ENCODE measurements around the gene FAM124A.

FAM124A gene

DNA sequence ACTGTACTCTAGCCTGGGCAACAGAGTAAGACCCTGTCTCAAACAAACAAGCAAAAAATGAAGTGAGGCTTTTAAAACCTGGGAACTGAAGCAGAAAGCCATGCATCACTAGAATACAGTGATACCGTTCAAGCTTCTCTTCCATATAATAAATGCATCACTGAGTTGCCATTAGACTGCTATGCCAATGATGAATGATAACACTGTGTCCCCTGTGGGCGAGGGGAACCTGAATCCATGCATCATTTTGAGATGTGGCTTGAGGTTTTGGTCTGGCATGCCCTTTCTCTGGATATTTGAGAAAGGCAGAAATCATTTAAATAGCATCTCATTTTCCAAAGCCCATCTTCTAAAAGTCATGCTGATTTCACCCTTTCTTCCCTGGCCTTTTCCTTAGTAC lies 1.5 kb upstream of the FAM124A start:
- Histone ChIP-seq H3K4me1 (ENCODE audit: low read depth, poor library complexity, severe bottlenecking) (no peaks in the 10 kb centered on the region), H3K9ac (no peak overlapping the region), H3K36me3 (ENCODE audit: insufficient read depth) (no peaks in the 10 kb centered on the region), H3K27me3 (ENCODE audit: insufficient read depth, low read depth) (no peaks in the 10 kb centered on the region), H3K4me2 (no peak overlapping the region), H3K79me2 (ENCODE audit: insufficient read depth, low read depth) (no peaks in the 10 kb centered on the region), H3K27ac (no peak overlapping the region), H3K4me3 (IDR thresholded peaks at IDR 0.05; ENCODE audit: insufficient read depth, low read depth, low read length) (no peak overlapping the region), H4K20me1 (ENCODE audit: insufficient read depth) (no peaks in the 10 kb centered on the region), H2AFZ (ENCODE audit: low read depth) (no peak overlapping the region)
- no peak for TF ChIP-seq CTCF (conservative IDR thresholded peaks at IDR 0.05; ENCODE audit: low read depth, low read length)

- Histone ChIP-seq H3K4me3 (IDR thresholded peaks at IDR 0.05; ENCODE audit: insufficient read depth, low read depth, low read length) (no peak overlapping the region), H3K27me3 (ENCODE audit: insufficient read depth, low read depth) (no peaks in the 10 kb centered on the region), H3K4me1 (ENCODE audit: low read depth, poor library complexity, severe bottlenecking) (no peaks in the 10 kb centered on the region), H2AFZ (ENCODE audit: low read depth) (no peak overlapping the region), H3K27ac (no peak overlapping the region), H3K9ac (no peak overlapping the region), H4K20me1 (ENCODE audit: insufficient read depth) (no peaks in the 10 kb centered on the region), H3K79me2 (ENCODE audit: insufficient read depth, low read depth) (no peaks in the 10 kb centered on the region), H3K4me2 (peak overlapping the region; percentile 49), H3K36me3 (ENCODE audit: insufficient read depth) (no peaks in the 10 kb centered on the region)
- no peak for TF ChIP-seq CTCF (conservative IDR thresholded peaks at IDR 0.05; ENCODE audit: low read depth, low read length)
These were observed 1.1 kb upstream of the FAM124A start for GRCh38 chr13:51221108-51221507.

DNA sequence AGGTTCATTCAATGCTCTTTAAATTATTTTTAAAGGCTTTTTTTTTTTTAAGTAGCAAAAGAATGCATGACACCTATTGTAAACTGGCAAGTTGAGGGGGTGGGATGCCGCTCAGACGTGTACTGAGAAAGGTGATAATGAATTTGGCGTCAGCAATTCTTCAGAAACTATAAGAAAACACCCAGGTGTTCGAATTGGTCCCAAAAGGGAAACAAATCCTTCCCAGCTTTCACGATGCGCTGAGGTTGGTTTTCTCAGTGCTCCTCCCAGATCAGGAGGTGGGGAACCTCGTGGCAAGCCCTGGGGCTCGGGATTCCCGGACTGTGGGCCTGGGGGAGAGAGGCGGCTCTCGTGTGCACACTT lies 543 bp upstream of the FAM124A start:
- Histone ChIP-seq H3K9ac (peak overlapping the region; percentile 76), H3K4me3 (IDR thresholded peaks at IDR 0.05; ENCODE audit: insufficient read depth, low read depth, low read length) (no peak overlapping the region), H2AFZ (ENCODE audit: low read depth) (peak overlapping the region; percentile 91), H3K36me3 (ENCODE audit: insufficient read depth) (no peaks in the 10 kb centered on the region), H3K27me3 (ENCODE audit: insufficient read depth, low read depth) (no peaks in the 10 kb centered on the region), H4K20me1 (ENCODE audit: insufficient read depth) (no peaks in the 10 kb centered on the region), H3K79me2 (ENCODE audit: insufficient read depth, low read depth) (no peaks in the 10 kb centered on the region), H3K4me1 (ENCODE audit: low read depth, poor library complexity, severe bottlenecking) (no peaks in the 10 kb centered on the region), H3K27ac (no peak overlapping the region), H3K4me2 (peak overlapping the region; percentile 49)
- no peak for TF ChIP-seq CTCF (conservative IDR thresholded peaks at IDR 0.05; ENCODE audit: low read depth, low read length)

DNA sequence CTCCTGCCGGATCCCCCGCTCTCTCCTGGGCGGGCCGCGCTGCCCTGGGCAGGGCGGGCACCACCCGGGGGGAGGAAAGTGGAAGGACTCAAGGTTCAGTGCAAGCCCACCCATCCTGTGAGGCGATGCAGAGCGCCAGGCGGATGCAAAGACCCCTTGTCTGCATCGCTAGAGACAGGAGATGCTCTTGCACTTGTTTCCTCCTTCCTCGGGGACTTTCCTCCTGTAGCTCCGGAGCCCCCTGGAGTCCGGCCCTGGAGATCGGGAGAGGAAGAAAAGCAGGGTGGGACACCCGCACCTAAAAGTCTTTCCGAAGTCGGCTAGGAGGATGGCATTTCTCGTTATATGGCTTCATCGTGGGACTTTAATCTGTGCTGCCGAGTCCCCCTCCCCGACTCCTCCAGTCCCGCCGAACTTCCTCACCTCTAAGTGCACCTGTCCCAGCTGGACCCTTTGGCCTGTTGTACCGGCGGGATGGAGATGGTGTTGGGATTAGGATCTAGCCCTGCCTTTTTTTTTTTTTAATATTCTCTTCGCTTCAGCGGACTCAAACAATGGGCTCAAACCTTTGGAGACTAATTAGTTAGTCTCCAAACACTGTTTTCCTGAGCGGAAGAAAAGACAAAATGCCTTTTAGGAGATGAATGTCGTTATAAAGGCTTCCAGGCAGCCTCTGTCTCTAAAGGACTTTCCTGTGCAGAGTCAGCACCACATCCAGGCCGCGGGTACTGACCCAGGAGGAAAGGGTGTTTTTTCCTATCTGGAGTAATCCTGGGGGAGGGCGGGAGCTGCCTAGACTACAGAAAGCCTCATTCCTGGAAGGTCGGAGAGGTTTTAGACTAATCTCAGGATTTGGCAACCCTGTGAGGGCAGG lies 725 bp downstream of the FAM124A start:
- no peaks in the 10 kb centered on the region for H3K27me3 ChIP-seq (ENCODE audit: insufficient read depth, low read depth)
- no peak overlapping the region for H3K4me3 ChIP-seq (IDR thresholded peaks at IDR 0.05; ENCODE audit: insufficient read depth, low read depth, low read length)
- H3K4me2 ChIP-seq, result peak overlapping the region; percentile 42
- H3K27ac ChIP-seq, result no peak overlapping the region
- H2AFZ ChIP-seq (ENCODE audit: low read depth), result peak overlapping the region; percentile 76; the same call in 1 of the 2 replicates
- no peaks in the 10 kb centered on the region for H3K36me3 ChIP-seq (ENCODE audit: insufficient read depth)
- no peaks in the 10 kb centered on the region for H3K4me1 ChIP-seq (ENCODE audit: low read depth, poor library complexity, severe bottlenecking)
- peak overlapping the region; percentile 35; the same call in 1 of the 2 replicates for H3K9ac ChIP-seq
- no peaks in the 10 kb centered on the region for H4K20me1 ChIP-seq (ENCODE audit: insufficient read depth)
- H3K79me2 ChIP-seq (ENCODE audit: insufficient read depth, low read depth), result no peaks in the 10 kb centered on the region
- TF ChIP-seq CTCF (conservative IDR thresholded peaks at IDR 0.05; ENCODE audit: low read depth, low read length), result no peak

All from KMS-11 (cell line).